Prostate gland (tissue), 2 donors: ENCODE measurements around the gene SP6.

Experiments used
- POLR2A ChIP-seq: fragments of 450-650 bp; IDR thresholded peaks from one replicate; pipeline ENCODE4 v1.6.1; 2016; ENCODE audit warnings: antibody characterized with exemption, mild to moderate bottlenecking
- TF ChIP-seq, protein P1 (sequence below), 4 experiments: fragments of 200-600 bp in 2 of 4; fragments of 450-650 bp in 2 of 4; sonication (generic) in 2 of 4; IDR thresholded peaks; 1 replicate in 3 of 4; 2 replicates in 1 of 4; pipeline ENCODE4 v1.5.1; 2016 to 2019; ENCODE audit warnings: antibody characterized with exemption in 4 of 4, mild to moderate bottlenecking in 2 of 4, moderate library complexity in 2 of 4

DNA sequence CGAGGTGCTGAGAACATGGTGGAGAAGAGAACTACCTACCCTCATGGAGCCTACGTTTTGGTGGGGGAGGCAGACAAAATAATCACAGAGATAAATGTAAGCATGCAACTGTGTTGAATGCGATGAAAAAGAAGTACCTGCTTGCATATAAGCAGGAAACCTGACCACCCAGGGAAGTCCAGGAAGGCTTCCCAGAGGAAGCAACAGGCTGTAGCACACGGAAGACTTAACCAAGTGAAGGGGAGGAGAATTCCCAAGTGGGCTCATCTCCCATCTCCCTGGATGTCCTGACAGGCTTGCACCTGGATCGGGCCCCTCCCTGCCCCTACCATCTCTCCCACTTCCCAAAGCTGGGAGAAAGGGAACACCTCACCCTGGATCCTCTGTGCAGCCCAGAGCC, 11.9 kb downstream of the SP6 start:
- TF ChIP-seq, protein P1, sequence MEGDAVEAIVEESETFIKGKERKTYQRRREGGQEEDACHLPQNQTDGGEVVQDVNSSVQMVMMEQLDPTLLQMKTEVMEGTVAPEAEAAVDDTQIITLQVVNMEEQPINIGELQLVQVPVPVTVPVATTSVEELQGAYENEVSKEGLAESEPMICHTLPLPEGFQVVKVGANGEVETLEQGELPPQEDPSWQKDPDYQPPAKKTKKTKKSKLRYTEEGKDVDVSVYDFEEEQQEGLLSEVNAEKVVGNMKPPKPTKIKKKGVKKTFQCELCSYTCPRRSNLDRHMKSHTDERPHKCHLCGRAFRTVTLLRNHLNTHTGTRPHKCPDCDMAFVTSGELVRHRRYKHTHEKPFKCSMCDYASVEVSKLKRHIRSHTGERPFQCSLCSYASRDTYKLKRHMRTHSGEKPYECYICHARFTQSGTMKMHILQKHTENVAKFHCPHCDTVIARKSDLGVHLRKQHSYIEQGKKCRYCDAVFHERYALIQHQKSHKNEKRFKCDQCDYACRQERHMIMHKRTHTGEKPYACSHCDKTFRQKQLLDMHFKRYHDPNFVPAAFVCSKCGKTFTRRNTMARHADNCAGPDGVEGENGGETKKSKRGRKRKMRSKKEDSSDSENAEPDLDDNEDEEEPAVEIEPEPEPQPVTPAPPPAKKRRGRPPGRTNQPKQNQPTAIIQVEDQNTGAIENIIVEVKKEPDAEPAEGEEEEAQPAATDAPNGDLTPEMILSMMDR (IDR thresholded peaks at IDR 0.05) = no peak
- TF ChIP-seq POLR2A = no peak
